Subcutaneous adipose tissue (tissue), 4 donors: ENCODE measurements around the gene GIGYF2. TPM values are rescaled to one million over a fixed set of nuclear protein-coding genes. Genes with fewer than 3 reads are reported as not detected.

Experiments used
- total RNA-seq, 4 donors: library from RNA; depleted of rRNA; stranded (reverse); fragments of >200 nt; gene quantifications; one replicate each; pipeline ENCODE4 v1.1.0, GENCODE V29; 2016
- TF ChIP-seq, protein P1 (sequence below): fragments of 450-650 bp; IDR thresholded peaks from one replicate; pipeline ENCODE4 v1.5.1; 2016; ENCODE audit warnings: low read depth, mild to moderate bottlenecking, control low read depth, antibody characterized with exemption, moderate library complexity

Gene GIGYF2
- total RNA-seq, 4 donors from 2014 or later: 73.8 to 90.4 (median 82.6) TPM

- TF ChIP-seq, protein P1, sequence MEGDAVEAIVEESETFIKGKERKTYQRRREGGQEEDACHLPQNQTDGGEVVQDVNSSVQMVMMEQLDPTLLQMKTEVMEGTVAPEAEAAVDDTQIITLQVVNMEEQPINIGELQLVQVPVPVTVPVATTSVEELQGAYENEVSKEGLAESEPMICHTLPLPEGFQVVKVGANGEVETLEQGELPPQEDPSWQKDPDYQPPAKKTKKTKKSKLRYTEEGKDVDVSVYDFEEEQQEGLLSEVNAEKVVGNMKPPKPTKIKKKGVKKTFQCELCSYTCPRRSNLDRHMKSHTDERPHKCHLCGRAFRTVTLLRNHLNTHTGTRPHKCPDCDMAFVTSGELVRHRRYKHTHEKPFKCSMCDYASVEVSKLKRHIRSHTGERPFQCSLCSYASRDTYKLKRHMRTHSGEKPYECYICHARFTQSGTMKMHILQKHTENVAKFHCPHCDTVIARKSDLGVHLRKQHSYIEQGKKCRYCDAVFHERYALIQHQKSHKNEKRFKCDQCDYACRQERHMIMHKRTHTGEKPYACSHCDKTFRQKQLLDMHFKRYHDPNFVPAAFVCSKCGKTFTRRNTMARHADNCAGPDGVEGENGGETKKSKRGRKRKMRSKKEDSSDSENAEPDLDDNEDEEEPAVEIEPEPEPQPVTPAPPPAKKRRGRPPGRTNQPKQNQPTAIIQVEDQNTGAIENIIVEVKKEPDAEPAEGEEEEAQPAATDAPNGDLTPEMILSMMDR: no peak
Measured at GRCh38 chr2:232865165-232865564, 168.0 kb downstream of the GIGYF2 start.

DNA sequence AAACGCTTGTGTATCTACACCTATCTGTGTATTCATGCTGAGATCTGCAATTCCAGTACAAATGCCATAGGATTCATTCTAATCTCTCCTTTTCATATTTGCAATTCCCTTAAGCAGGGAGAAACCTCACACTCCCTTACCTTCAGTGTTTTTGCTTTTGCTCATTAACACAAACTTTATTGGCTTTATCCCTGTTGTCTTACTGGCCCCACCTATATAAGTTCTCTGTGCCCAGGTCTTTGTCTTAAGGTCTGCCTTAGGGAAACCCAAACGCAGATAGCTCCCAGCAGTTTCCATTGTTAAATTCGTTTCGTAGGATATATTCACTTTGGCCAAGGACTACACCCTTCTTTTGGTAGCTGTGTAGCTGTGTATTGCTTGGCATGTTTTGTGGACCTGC, 169.0 kb downstream of the GIGYF2 start:
- TF ChIP-seq, protein P1: no peak

GRCh38 chr2:232869138-232870017, 172.2 kb downstream of the GIGYF2 start:
- TF ChIP-seq, protein P1: no peak

DNA sequence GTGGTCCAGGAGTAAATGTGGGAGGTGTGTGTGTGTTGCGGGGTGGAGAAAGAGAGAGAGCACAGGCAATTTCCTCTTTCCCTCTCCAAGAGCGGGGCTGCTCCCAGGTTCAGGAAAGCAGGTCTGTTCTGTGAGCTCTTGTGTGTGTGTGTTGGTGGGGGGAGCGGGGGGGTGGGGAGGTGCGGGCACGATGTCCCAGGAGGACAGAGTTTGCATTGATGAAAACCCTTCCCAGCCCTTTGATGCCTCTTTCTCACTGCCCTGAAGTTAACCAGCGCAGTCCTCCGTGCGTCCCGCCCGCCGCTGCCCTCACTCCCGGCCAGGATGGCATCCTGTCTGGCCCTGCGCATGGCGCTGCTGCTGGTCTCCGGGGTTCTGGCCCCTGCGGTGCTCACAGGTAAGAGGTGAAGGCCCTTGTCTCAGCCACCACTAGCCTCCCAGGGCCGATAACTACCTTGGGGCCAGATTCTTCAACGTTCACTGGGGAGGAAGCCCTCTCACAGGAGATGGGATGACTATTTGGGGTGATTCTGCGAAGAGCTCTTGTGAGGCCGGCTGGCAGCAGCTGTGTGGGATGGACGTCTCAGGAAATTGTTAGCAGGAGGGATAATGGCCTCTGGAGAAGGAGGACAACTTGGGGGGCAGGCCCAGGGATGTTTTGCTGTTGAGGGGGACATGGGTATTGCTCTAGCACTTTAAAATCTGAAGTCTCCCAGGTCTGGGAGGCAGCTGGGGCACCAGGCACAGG, 173.1 kb downstream of the GIGYF2 start, which contains the start of gene SNORC:
Gene SNORC (plus strand): TSS at position 247 of the 748 bp plus-strand sequence. CDS start 78 bp downstream, at position 325.
- TF ChIP-seq, protein P1: no peak

DNA sequence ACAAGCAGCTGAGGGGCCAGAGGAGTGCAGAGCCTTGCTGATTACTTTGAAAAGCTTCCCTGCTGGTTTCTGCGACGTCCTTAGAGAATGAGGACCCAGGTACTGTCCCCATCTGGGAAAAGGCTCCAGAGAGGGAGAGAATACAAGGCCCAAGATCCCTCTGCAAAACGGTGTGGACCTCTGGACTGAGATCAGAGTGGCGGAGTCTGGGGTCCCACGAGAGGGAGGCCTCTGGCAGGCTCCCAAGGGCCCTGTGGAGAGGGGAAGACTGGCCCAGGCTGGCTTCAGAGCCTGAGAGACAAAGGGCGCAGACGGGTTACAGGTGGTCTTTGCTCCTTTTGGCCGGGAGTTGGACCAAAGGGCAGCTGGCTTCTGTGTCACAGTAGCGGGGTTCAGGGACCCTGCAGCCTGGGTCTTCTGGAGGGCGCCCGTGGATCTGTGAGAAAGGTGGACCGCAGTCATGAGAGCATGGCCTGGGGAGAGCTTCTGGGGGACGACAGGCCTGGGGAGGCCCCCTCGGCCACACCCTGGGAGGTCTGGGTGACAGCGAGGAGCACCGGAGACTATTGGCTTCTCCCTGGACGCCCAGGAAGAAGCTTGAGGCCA, 173.7 kb downstream of the GIGYF2 start:
- TF ChIP-seq, protein P1: no peak

DNA sequence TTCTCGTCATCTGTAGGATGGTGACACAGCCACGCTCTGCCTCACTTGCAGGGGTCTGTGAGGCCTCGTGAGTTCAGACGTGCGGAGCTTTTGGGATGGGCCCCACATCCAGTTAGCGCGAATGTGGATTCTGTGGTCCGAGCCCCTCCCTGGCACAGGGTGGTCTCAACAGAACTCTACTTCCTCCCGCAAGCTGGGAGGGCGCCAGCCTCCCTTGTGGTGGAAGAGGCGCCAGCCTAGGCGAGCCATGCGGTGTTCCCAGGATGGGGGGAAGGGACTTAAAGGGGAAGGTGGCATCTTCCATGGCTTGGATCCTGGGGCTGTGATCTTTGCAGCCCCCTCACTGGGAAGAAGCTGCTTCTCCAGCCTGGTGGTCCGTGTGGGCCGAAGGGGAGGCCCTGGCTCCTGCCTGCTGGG, 174.3 kb downstream of the GIGYF2 start:
- TF ChIP-seq, protein P1: no peak
